Motor neuron (in vitro differentiated cells): ENCODE results near the gene COL6A5. TPM values are rescaled to one million over a fixed set of nuclear protein-coding genes. Genes with fewer than 3 reads are reported as not detected.

Experiments
- ATAC-seq, 8 experiments: fragments of 200-7000 bp; cut with Tn5 transposase; replicated peaks in 6 of 8; 2 replicates each; pipeline ENCODE4 v1.8.0; 2021; ENCODE audit warnings: mild to moderate bottlenecking in 8 of 8, moderate library complexity in 8 of 8
- H3K27ac ChIP-seq, 2 donors: fragments of 250-450 bp; sonication (Bioruptor Pico); 2 replicates each; pipeline ENCODE4 v1.9.0; 2021; ENCODE audit warnings: antibody characterized with exemption in 2 of 2, mild to moderate bottlenecking in 2 of 2, moderate library complexity in 1 of 2
- H3K4me1 ChIP-seq, 2 donors: fragments of 250-450 bp; sonication (Bioruptor Pico); replicated peaks in 1 of 2; 2 replicates each; pipeline ENCODE4 v1.6.1; 2021; ENCODE audit warnings: antibody characterized with exemption in 2 of 2, mild to moderate bottlenecking in 2 of 2, moderate library complexity in 1 of 2
- H3K4me3 ChIP-seq, 5 donors: fragments of 250-450 bp; sonication (Bioruptor Pico); 2 replicates each; pipeline ENCODE4 v1.9.0; 2021; ENCODE audit warnings: antibody characterized with exemption in 5 of 5, mild to moderate bottlenecking in 5 of 5, moderate library complexity in 4 of 5
- WGBS, 10 experiments: fragments of 450-650 bp; shearing (Covaris generic); methylation state at CpG; one replicate each; pipeline ENCODE4 v1.0.0; 2022; 5-methylcytosine and 5-hydroxymethylcytosine counted together
- in situ Hi-C, 9 experiments: fragments of 400-800 bp; cut with MboI; loops; one replicate each; pipeline ENCODE4 v1.15.0; 2021; ENCODE audit warnings: low sequenced_read_pairs in 9 of 9, low pct_unique_long_range_greater_than_20kb in 2 of 9; ENCODE audit not compliant: unreplicated experiment in 9 of 9
- total RNA-seq, 8 experiments: library from RNA; unstranded; fragments of 300-600 nt; gene quantifications; 2 replicates each; pipeline versions ENCODE4 v1.2.3 to v1.2.4, GENCODE V29; 2022

The COL6A5 gene
- total RNA-seq, 8 experiments from 2014 or later: 0.05 to 0.50 (median 0.09) TPM; not detected in 4

- H3K4me3 ChIP-seq: no peak overlapping the region
- H3K4me1 ChIP-seq: no peaks in the 10 kb centered on the region
- 8 to 100% (median 83%) methylated on average over 1 of the region's 1 CpG; no CpG with 5 or more reads in 4 of the 10 experiments for WGBS, 10 experiments
- no peak overlapping the region for H3K27ac ChIP-seq
- in situ Hi-C loops: no loop called here
- no peak for ATAC-seq
Measured at GRCh38 chr3:130468311-130468710, 122.8 kb downstream of the COL6A5 start.

GRCh38 chr3:130470126-130470525 lies 124.7 kb downstream of the COL6A5 start:
- no peak overlapping the region for H3K27ac ChIP-seq
- ATAC-seq: peak in 3 of 8 experiments; percentile 75 to 90 (median 82)
- no peaks in the 10 kb centered on the region for H3K4me1 ChIP-seq
- in situ Hi-C loops: no loop called here
- WGBS, 10 experiments: 0 to 90% (median 55%) methylated on average over 1 to 3 of the region's 3 CpGs
- no peak overlapping the region for H3K4me3 ChIP-seq

- H3K4me3 ChIP-seq: no peak overlapping the region
- in situ Hi-C loops: no loop called here
- 17 to 100% (median 80%) methylated on average over 1 to 2 of the region's 2 CpGs; no CpG with 5 or more reads in 3 of the 10 experiments for WGBS, 10 experiments
- ATAC-seq: no peak
- no peak overlapping the region for H3K27ac ChIP-seq
- H3K4me1 ChIP-seq: no peaks in the 10 kb centered on the region
Measured at GRCh38 chr3:130473416-130473815, 127.9 kb downstream of the COL6A5 start.

- peak in 3 of 8 experiments; percentile 82 to 95 (median 92) for ATAC-seq
Measured at GRCh38 chr3:130480736-130481135, 135.3 kb downstream of the COL6A5 start.

GRCh38 chr3:130488288-130488687 lies 142.8 kb downstream of the COL6A5 start:
- 0 to 100% (median 36%) methylated on average over 1 of the region's 1 CpG; no CpG with 5 or more reads in 4 of the 10 experiments for WGBS, 10 experiments
- no peak for ATAC-seq

More at GRCh38 chr3:130480736-130481135, 135.3 kb downstream of the COL6A5 start:
- Histone ChIP-seq H3K4me1 (no peaks in the 10 kb centered on the region), H3K4me3 (no peak overlapping the region), H3K27ac (no peak overlapping the region)
- in situ Hi-C loops: no loop called here
- WGBS, 10 experiments: 20 to 82% (median 43%) methylated on average over 1 to 3 of the region's 4 CpGs; no CpG with 5 or more reads in 5 of the 10 experiments

GRCh38 chr3:130488769-130489450 lies 143.4 kb downstream of the COL6A5 start:
- in situ Hi-C loops: no loop called here
- 60 to 100% (median 80%) methylated on average over 1 to 2 of the region's 2 CpGs; no CpG with 5 or more reads in 3 of the 10 experiments for WGBS, 10 experiments
- H3K4me1 ChIP-seq: no peaks in the 10 kb centered on the region
- H3K4me3 ChIP-seq: no peak overlapping the region
- H3K27ac ChIP-seq: no peak overlapping the region
- no peak for ATAC-seq

More at GRCh38 chr3:130488288-130488687, 142.8 kb downstream of the COL6A5 start:
- Histone ChIP-seq H3K4me1 (no peaks in the 10 kb centered on the region), H3K4me3 (no peak overlapping the region), H3K27ac (no peak overlapping the region)
- in situ Hi-C loops: no loop called here

GRCh38 chr3:130490241-130490640 lies 144.8 kb downstream of the COL6A5 start:
- no peak for ATAC-seq

GRCh38 chr3:130491431-130491830 lies 146.0 kb downstream of the COL6A5 start:
- peak in 1 of 8 experiments; percentile 21 for ATAC-seq
- no peaks in the 10 kb centered on the region for H3K4me1 ChIP-seq
- WGBS, 10 experiments: 40 to 90% (median 67%) methylated on average over 1 to 6 of the region's 6 CpGs; no CpG with 5 or more reads in 4 of the 10 experiments
- in situ Hi-C loops: no loop called here
- no peak overlapping the region for H3K4me3 ChIP-seq
- H3K27ac ChIP-seq: no peak overlapping the region

More at GRCh38 chr3:130490241-130490640, 144.8 kb downstream of the COL6A5 start:
- H3K4me3 ChIP-seq: no peak overlapping the region
- 0 to 100% (median 92%) methylated on average over 1 of the region's 1 CpG; no CpG with 5 or more reads in 4 of the 10 experiments for WGBS, 10 experiments
- H3K4me1 ChIP-seq: no peaks in the 10 kb centered on the region
- in situ Hi-C loops: no loop called here
- H3K27ac ChIP-seq: no peak overlapping the region

GRCh38 chr3:130504701-130505100 lies 159.2 kb downstream of the COL6A5 start:
- 71 to 87% (median 83%) methylated on average over 1 to 2 of the region's 2 CpGs; no CpG with 5 or more reads in 2 of the 10 experiments for WGBS, 10 experiments
- in situ Hi-C loops: no loop called here

GRCh38 chr3:130506031-130506430 lies 160.6 kb downstream of the COL6A5 start:
- in situ Hi-C loops: no loop called here
- no peak overlapping the region for H3K27ac ChIP-seq
- no peak for ATAC-seq
- WGBS, 10 experiments: 11 to 95% (median 78%) methylated on average over 1 to 3 of the region's 3 CpGs; no CpG with 5 or more reads in 1 of the 10 experiments
- H3K4me1 ChIP-seq: no peaks in the 10 kb centered on the region
- H3K4me3 ChIP-seq: no peak overlapping the region

More at GRCh38 chr3:130504701-130505100, 159.2 kb downstream of the COL6A5 start:
- ATAC-seq: no peak
- no peak overlapping the region for H3K27ac ChIP-seq
- H3K4me1 ChIP-seq: no peaks in the 10 kb centered on the region
- no peak overlapping the region for H3K4me3 ChIP-seq

- no peak for ATAC-seq
- Histone ChIP-seq H3K27ac (no peak overlapping the region), H3K4me3 (no peak overlapping the region), H3K4me1 (no peaks in the 10 kb centered on the region)
- in situ Hi-C loops: no loop called here
- WGBS, 10 experiments: 51 to 100% (median 75%) methylated on average over 1 to 2 of the region's 2 CpGs; no CpG with 5 or more reads in 1 of the 10 experiments
Measured at GRCh38 chr3:130507746-130508145, 162.3 kb downstream of the COL6A5 start.

- H3K27ac ChIP-seq: no peak overlapping the region
- no peaks in the 10 kb centered on the region for H3K4me1 ChIP-seq
- no peak overlapping the region for H3K4me3 ChIP-seq
- in situ Hi-C loops: no loop called here
- 14 to 60% (median 54%) methylated on average over 2 to 6 of the region's 6 CpGs; no CpG with 5 or more reads in 5 of the 10 experiments for WGBS, 10 experiments
- ATAC-seq: peak in 2 of 8 experiments; percentile 62 to 77
Measured at GRCh38 chr3:130509008-130509407, 163.5 kb downstream of the COL6A5 start.

- in situ Hi-C loops: no loop called here
- WGBS, 10 experiments: 0 to 88% (median 33%) methylated on average over 1 of the region's 1 CpG; no CpG with 5 or more reads in 3 of the 10 experiments
- Histone ChIP-seq H3K27ac (no peak overlapping the region), H3K4me1 (no peaks in the 10 kb centered on the region), H3K4me3 (no peak overlapping the region)
- ATAC-seq: no peak
Measured at GRCh38 chr3:130514681-130515080, 169.2 kb downstream of the COL6A5 start.
